Measurements from ENCODE around the gene ADAMTS9.

Gene ADAMTS9

DNA sequence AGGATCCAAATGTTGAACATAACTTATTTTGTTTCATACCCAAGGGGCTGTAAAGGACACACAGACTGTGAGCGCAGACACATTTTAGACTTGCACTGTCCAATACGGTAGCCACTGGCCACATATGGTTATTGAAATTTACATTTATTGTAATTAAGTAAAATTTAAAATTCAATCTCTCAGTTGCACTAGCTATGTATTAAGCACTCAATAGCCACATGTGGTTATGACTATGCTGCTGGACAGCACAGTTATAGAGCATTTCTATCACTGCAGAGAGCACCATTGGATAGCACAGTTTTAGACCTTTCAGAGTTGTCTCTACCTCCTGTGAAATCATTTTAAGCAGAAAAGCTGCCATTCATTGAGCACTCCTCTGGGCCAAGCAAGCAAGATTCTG, 204.3 kb downstream of the ADAMTS9 start:
- no peak for DNase-seq

- no peak for DNase-seq
These were observed 212.8 kb downstream of the ADAMTS9 start for GRCh38 chr3:64475037-64475436.

DNA sequence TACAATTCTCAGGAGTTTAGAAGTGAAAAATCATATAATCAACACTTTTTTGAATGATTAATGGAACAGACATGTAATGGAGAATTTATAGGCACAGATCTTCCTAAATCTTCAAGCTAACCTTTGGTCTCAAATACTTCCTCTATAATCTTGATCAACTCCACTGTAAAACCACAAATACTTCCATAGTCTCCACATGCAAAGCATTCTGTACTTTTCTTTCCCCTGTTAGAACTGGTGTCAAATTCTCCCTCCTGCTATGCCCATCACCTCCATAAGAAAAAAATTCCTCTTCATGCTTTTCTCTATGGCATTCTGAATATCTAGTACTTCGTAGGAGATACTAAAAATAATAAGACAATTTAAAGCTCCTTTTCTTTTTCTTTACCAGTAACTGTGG, 214.3 kb downstream of the ADAMTS9 start:
- DNase-seq = no peak

GRCh38 chr3:64470436-64470835, 217.4 kb downstream of the ADAMTS9 start:
- DNase-seq = no peak

DNA sequence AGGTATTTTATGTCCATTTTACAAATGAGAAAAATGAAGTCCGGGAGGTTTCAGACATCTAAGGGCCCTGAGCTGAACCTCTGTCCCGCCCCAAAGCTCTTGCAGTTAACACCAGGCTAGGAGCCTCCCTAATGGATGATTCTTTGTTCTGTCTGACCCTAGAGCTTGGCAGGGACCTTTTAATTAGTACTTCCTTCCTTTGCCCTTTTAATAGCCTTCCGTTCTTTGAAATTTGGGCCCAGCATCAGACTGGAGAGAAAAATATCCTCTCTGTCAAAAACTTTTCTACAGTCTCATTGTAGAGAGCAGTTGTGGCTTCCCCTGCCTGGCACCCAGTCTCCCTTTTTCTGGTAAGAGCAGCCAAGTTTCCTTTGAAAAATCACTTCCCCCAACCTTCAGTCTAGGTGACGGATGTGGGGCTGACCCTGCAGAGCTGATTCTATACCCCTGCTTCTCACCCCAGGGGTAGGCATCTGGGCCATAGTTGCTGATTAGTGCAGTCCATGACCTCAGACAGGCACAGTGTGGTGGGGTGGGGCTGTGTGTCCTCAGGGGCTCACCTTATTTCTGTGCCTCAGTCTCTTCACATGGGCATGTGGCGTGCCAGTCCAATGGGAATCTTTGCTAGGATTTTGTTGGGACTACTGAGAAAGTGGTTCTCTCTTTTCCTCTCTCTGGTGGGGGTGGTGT, 220.4 kb downstream of the ADAMTS9 start:
- DNase-seq = no peak

Measured in activated CD4-positive, alpha-beta T cell treated with anti-CD3 and anti-CD28 coated beads, Interleukin-2, amount 50 U/mL, for 48 hours (primary cell).